Mesodermal cell (in vitro differentiated cells): ENCODE measurements around the gene TMED6.
A peak's percentile ranks its signal among the peaks of the same experiment; 100 is the strongest.
"Not testable (repeated sequence)": the region's sequence is repeated elsewhere in the genome, so short reads cannot be mapped to it uniquely, and the experiment has no call there.

Source experiments
- H3K27ac ChIP-seq: 2 replicates; pipeline ENCODE4 v1.7.0; 2013; ENCODE audit warnings: mild to moderate bottlenecking, low read depth, low read length, moderate library complexity; ENCODE audit not compliant: severe bottlenecking
- H3K36me3 ChIP-seq: 2 replicates; pipeline ENCODE4 v1.7.1; 2013; ENCODE audit warnings: mild to moderate bottlenecking, low read length, moderate library complexity; ENCODE audit not compliant: control insufficient read depth, insufficient read depth
- H3K4me1 ChIP-seq: one replicate; pipeline ENCODE4 v1.7.1; 2013; ENCODE audit warnings: mild to moderate bottlenecking, low read length; ENCODE audit not compliant: insufficient read depth, control insufficient read depth, poor library complexity, severe bottlenecking
- H3K4me3 ChIP-seq: 2 replicates; pipeline ENCODE4 v1.7.0; 2013; ENCODE audit warnings: low read length, control low read depth, mild to moderate bottlenecking; ENCODE audit not compliant: insufficient read depth, poor library complexity, severe bottlenecking; ENCODE audit errors: extremely low read depth
- H3K9me3 ChIP-seq: 2 replicates; pipeline ENCODE4 v1.7.1; 2013; ENCODE audit warnings: mild to moderate bottlenecking, low read length, moderate library complexity; ENCODE audit not compliant: control insufficient read depth
- WGBS, 2 experiments: methylation state at CpG; one replicate each; pipeline ENCODE4 v1.1.5; 2013; ENCODE audit warnings: missing lambda C conversion rate in 2 of 2; ENCODE audit not compliant: insufficient coverage in 2 of 2; 5-methylcytosine and 5-hydroxymethylcytosine counted together

TMED6 gene

DNA sequence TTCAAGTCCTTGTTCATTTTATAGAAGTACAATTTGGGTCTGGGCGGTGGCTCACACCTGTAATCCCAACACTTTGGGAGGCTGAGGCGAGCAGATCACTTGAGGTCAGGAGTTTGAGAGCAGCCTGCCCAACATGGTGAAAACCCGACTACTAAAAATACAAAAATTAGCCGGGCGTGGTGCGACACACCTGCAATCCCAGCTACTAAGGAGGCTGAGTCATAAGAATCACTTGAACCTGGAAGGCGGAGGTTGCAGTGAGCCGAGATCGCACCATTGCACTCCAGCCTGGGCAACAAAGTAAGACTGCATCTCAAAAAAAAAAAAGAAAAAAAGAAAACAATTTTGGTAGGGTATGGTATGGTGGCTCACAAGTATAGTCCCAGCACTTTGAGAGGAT lies 8.5 kb upstream of the TMED6 start:
- not testable (repeated sequence) for H3K4me3 ChIP-seq, H3K27ac ChIP-seq, H3K9me3 ChIP-seq, H3K4me1 ChIP-seq
- 95 to 96% methylated on average over 6 to 9 of the region's 9 CpGs for WGBS, 2 experiments
- peaks cover 56% of the 10 kb centered on the region for H3K36me3 ChIP-seq

- H3K36me3 ChIP-seq: peaks cover 32% of the 10 kb centered on the region
- 87 to 93% methylated on average over 3 to 4 of the region's 6 CpGs for WGBS, 2 experiments
- no peak overlapping the region for H3K4me3 ChIP-seq
- no peaks in the 10 kb centered on the region for H3K9me3 ChIP-seq
- no peak overlapping the region for H3K27ac ChIP-seq
- no peaks in the 10 kb centered on the region for H3K4me1 ChIP-seq
Measured at GRCh38 chr16:69350536-69351133, 951 bp downstream of the TMED6 start.

- WGBS, 2 experiments: 89 to 90% methylated on average over 8 to 10 of the region's 10 CpGs
- Histone ChIP-seq H3K4me1 (no peaks in the 10 kb centered on the region), H3K27ac (no peak overlapping the region), H3K4me3 (no peak overlapping the region), H3K36me3 (peaks cover 32% of the 10 kb centered on the region), H3K9me3 (no peaks in the 10 kb centered on the region)
Measured at GRCh38 chr16:69349536-69349935, 2.0 kb downstream of the TMED6 start.

- no peak overlapping the region for H3K27ac ChIP-seq
- no peaks in the 10 kb centered on the region for H3K9me3 ChIP-seq
- peaks cover 40% of the 10 kb centered on the region for H3K36me3 ChIP-seq
- H3K4me3 ChIP-seq: no peak overlapping the region
- WGBS, 2 experiments: 97 to 100% methylated on average over 4 to 6 of the region's 6 CpGs
- no peaks in the 10 kb centered on the region for H3K4me1 ChIP-seq
Measured at GRCh38 chr16:69348222-69348621, 3.4 kb downstream of the TMED6 start.

GRCh38 chr16:69346683-69347082 lies 4.9 kb downstream of the TMED6 start:
- 93 to 97% methylated on average over 3 of the region's 6 CpGs for WGBS, 2 experiments
- H3K36me3 ChIP-seq: peaks cover 51% of the 10 kb centered on the region
- H3K4me1 ChIP-seq: peaks cover under 1% of the 10 kb centered on the region
- H3K4me3 ChIP-seq: no peak overlapping the region
- no peaks in the 10 kb centered on the region for H3K9me3 ChIP-seq
- H3K27ac ChIP-seq: no peak overlapping the region

DNA sequence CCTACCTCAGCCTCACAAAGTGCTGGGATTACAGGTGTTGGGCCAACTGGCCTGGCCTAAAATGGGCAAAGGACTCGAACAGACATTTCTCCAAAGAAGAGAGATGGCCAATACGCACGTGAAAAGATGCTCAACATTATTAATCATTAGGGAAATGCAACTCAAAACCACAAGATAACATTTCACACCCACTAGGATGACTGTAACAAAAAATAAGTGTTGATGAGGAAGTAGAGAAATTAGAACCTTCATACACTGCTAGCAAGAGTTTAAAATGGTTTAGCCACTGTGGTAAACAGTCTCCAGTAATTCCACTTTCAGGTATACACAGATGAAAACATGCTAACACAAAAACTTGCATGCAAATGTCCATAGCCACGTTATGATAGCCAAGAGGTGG lies 5.7 kb downstream of the TMED6 start:
- H3K4me1 ChIP-seq: peaks cover 7% of the 10 kb centered on the region
- H3K4me3 ChIP-seq: no peak overlapping the region
- no peaks in the 10 kb centered on the region for H3K9me3 ChIP-seq
- H3K36me3 ChIP-seq: peaks cover 55% of the 10 kb centered on the region
- H3K27ac ChIP-seq: no peak overlapping the region
- 90 to 100% methylated on average over 1 to 4 of the region's 4 CpGs for WGBS, 2 experiments

DNA sequence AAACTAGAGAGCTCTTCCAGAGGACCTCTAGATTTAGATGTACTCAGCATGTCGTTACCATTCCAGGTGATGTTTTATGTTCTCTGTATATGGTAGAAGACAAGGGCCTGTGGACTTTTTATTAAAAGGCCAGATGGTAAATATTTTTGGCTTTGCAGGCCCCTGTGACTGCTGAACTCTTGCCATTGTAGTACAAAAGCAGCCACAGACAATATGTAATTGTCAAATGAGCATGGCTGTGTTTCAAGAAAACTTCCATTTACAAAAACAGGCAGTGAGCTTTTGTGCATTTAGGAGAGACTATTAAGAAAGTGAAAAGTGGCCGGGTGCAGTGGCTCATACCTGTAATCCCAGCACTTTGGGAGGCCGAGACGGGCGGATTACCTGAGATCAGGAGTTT lies 7.4 kb downstream of the TMED6 start:
- H3K9me3 ChIP-seq: no peaks in the 10 kb centered on the region
- peaks cover 53% of the 10 kb centered on the region for H3K36me3 ChIP-seq
- H3K4me3 ChIP-seq: no peak overlapping the region
- no peak overlapping the region for H3K27ac ChIP-seq
- WGBS, 2 experiments: 100% methylated on average over 3 to 4 of the region's 5 CpGs
- peaks cover 7% of the 10 kb centered on the region for H3K4me1 ChIP-seq

DNA sequence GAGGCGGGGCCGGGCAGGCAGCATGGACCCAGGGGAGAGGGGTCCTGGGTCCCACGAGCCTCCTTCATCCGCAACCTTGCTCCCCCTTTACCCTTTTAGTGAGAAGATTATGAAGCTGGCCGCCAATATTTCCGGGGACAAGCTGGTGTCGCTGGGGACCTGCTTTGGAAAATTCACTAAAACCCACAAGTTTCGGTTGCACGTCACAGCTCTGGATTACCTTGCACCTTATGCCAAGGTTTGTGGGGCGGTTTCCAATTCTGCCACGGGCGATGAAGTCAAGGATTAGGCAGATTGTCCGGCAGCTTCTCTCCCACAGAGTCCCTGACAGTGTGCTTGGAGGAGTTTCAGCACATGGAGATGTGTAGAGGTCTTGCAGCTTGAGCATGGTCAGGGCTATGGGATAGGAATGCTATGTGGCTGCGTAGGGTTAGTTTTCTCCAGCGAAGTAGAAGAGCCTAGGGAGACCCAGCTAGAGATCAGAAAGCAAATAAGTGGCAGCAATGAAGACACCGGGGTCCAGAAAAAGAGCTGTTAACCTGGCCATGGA lies 11.4 kb downstream of the TMED6 start:
- Histone ChIP-seq H3K4me1 (peaks cover 12% of the 10 kb centered on the region), H3K27ac (peak overlapping the region; percentile 88), H3K4me3 (peak overlapping the region; percentile 99), H3K9me3 (no peaks in the 10 kb centered on the region), H3K36me3 (peaks cover 65% of the 10 kb centered on the region)
- WGBS, 2 experiments: 1 to 4% methylated on average over 10 to 14 of the region's 16 CpGs

- peak within 1 kb of the TSS; percentile 88 for H3K27ac ChIP-seq
- peaks cover 12% of the 10 kb centered on the region for H3K4me1 ChIP-seq
- no peaks in the 10 kb centered on the region for H3K9me3 ChIP-seq
- peaks cover 67% of the 10 kb centered on the region for H3K36me3 ChIP-seq
- H3K4me3 ChIP-seq: peak within 1 kb of the TSS; percentile 99
- 0% methylated on average over 66 to 70 of the region's 77 CpGs for WGBS, 2 experiments
Measured at GRCh38 chr16:69339289-69340094, 12.1 kb downstream of the TMED6 start, which contains the start of the genes COG8 and NIP7. TSS of gene COG8 (minus strand) at chr16:69339564. CDS start at chr16:69339552, 12 bp downstream. TSS of gene NIP7 (plus strand) at chr16:69339772. CDS start at chr16:69339830, 58 bp downstream.

DNA sequence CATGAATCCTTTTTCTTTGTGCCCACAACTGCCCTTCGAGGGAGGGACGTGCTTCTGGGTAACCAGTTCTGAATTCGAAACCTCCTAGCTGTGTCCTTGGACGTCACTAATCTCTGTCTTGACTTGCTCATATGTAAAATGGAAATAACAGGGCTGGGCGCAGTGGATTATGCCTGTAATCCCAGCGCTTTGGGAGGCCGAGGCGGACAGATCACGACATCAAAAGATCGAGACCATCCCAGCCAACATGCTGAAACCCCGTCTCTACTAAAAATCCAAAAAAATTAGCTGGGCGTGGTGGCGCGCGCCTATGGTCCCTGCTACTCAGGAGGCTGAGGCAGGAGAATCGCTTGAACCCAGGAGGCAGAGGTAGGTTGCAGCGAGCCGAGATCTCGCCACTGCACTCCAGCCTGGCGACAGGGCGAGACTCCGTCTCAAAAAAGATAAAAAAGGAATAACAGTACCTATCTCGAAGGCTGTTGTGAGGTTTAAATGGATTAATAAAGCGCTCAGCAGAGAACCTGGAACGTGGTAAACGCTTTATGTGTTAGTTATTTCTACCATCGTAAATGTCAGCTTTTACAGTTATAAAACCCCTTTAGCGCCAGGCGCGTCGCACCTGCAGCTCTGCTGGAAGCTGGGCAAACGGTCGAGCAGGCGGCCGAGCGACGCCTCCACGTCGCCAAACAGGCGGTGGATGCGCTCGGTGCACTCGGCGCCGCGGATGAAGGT lies 12.9 kb downstream of the TMED6 start:
- Histone ChIP-seq H3K4me3 (peak overlapping the region; percentile 99), H3K9me3 (no peaks in the 10 kb centered on the region), H3K4me1 (peaks cover 12% of the 10 kb centered on the region), H3K36me3 (peaks cover 67% of the 10 kb centered on the region), H3K27ac (peak overlapping the region; percentile 67)
- WGBS, 2 experiments: 24 to 41% methylated on average over 27 to 38 of the region's 46 CpGs
